NCI-H345 treated with DMSO at 0.1 percent for 48 hours (cell line): ENCODE results near the gene CELF2.

Experiments used
- DNase-seq: peaks from one replicate; lab custom pipeline; 2025; ENCODE audit not compliant: unreplicated experiment; lab: John Stamatoyannopoulos, UW

The CELF2 gene

DNA sequence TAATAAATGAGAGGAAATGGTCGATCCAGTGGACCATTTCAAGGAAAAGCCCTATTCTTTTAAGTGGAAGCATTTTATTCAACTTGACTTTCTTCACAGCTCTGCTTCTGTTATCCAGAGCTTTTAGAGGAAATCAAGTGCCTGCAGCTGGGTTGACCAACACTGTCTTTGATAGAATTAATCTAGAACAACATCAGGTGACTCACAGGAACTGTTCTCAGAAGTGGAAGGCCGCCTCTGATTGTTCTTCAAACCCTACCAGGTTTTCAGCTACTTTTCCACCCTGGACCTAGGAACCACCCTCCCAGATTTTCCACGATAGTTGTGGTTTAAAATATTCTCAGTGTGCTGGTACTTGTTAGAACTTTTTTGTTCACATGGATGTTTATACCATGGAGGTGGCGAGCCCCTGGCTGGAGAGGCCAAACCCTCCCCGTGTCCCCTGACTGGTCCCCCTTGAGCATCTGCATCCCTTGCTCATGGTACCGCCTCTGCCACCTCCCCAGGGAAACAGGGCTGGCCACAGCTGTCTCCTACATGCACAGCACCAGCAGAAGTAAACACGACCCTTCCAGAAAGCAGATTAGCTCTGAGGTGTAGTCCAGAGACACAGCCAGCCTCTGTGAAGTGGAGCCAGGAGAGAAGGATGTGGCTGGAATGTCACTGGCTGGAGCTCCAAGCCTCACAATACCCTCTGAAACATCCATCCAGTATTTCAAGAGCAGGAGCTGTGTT, 300.4 kb downstream of the CELF2 start:
- no peak for DNase-seq

DNA sequence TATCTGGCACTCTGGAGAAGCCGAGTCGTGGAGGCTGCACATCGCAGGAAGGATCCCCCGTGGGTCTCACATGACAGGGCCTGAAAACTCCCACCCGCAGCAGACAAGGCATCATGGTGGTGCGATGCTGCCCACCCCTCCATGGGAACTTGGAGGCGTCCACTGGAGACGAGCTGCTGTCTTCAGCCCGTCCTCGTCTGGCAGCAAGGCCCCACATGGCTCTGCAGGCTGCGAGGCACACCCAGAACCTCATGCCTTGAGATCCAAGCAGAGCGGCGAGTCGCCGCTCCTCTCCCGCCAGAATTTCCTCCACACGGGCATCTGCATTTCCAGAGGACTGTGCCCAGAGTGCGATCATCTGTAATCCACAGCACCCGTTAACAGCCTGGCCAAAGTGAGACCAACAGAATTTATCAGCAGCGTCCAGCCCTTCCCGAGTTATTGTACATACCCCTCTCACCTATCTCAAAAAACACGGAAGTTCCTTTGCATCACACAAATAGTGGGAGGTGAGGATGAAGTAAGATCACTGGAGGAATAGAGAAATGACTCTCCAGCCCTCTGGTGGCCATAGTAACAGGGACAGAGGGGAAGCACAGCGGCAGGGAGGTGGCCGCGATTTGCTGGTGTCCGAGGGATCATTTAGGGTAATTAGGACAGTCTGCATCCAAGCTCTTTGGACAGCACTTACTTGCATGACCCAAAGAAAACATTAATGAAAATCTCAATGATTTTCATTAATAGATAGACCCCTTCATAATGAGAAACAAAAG, 301.3 kb downstream of the CELF2 start:
- no peak for DNase-seq

DNA sequence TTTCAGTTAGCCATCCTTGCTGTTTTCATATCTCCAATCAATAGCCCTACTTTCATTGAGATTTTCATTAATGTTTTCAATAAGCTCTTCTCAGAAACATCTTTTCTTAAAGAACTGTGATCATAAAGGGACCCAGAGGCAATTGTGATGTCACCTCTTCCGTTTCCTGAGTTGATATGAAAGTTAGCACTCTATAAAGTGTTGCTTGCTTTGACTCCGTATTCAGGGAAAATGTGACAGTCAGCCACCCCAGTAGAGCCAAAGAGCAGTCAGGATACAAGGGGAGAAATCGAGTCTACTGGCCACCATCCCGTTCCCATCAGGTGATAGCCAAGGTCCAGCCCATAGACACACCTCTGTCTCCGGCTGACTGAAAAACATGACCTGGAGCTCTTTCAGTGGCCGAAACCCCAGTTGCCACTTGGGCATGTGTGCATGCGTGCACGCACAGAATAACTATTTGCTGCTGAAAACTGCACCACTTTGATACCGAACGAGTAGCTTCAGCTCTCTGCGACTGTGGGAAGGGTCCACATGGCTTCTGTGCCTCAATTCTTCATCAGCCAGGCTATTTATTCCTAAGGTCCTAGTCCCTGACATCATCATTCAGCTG, 302.4 kb downstream of the CELF2 start:
- DNase-seq: no peak

DNA sequence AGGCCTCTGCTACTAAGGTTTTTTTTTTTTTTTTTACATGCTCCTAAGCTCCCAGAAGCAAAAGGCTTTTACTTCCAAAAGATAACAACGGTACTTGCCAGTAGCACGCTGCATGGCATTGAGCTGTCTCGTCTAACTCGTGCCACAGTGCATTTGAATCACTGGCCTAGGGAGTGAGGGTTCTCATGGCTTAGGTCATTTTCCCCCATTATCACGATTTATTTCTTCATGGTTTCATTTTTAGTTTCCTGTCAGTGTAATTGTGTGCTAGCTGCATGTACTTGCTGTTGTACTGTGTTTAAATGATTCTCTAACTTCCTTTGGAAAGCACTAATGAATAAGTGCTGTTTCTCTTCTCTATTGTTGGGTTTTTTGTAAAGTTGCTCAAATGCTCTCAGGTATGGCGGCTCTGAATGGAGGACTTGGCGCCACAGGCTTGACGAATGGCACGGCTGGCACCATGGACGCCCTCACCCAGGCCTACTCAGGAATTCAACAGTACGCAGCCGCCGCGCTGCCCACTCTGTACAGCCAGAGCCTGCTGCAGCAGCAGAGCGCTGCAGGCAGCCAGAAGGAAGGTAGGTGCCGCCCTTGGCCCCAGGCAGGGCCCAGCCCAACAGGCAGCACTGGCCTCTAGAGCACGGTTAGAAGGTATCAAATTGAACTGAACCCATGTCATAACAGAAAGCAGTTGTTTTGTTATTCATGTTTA, 303.3 kb downstream of the CELF2 start:
- DNase-seq: no peak

DNA sequence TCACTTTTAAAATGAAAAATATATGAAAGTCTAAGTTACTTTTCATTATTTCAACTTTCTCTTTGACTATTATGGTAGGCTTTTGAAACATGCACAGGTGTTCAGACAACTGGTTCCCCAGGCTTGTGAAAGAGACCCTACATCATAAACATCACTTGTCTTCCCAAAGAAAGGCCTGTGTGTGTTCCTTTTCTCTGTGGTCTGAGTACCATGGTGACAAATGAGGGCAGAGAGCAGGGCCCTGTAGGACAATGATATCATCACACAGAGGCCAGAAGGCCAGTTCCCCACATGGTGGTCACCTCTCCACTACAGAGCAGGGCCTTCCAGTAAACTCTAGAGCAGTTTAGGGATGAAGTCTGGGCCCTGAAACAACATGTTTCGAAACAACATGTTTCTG, 305.0 kb downstream of the CELF2 start:
- no peak for DNase-seq

DNA sequence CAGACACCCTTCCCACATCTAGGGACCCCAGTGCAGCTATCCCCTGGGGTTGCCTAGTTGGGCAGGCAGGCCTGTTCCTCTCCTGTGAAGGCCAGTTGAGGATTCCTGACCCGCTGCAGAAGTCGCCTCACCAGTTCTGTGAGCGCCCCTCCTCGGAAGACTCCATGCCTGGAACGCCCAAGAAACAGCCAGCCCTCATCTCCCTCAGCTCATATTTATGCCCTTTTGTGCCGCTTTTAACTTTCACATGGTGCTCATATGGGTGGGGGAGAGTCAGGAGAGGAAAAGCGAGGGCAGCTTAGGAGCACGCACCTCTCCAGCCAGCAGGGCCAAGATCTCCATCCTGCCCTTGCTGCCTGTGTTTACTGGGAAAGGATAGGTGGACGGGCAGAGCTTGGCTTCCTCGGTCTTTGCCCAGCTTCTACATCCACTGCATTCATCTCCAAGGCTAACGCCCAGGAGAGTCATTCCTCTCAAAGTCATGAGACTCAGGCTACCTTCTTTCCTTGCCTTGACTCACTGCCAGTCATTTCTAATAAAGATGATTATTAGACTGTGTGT, 307.2 kb downstream of the CELF2 start:
- no peak for DNase-seq

DNA sequence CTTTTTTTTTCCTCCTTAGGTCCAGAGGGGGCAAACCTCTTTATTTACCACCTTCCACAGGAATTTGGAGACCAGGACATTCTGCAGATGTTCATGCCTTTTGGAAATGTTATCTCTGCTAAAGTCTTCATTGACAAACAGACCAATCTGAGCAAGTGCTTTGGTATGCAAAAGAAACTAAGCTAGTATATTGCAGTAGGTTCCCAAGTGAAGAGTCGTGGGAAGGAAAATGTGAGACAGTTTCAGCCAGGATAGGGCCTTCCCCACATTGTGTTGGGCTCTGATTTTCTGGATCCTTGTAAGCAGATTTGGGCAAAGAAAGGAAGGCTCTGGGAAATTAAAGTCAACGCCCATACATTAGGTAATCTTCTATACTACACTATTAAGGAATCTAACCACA, 308.1 kb downstream of the CELF2 start:
- no peak for DNase-seq

DNA sequence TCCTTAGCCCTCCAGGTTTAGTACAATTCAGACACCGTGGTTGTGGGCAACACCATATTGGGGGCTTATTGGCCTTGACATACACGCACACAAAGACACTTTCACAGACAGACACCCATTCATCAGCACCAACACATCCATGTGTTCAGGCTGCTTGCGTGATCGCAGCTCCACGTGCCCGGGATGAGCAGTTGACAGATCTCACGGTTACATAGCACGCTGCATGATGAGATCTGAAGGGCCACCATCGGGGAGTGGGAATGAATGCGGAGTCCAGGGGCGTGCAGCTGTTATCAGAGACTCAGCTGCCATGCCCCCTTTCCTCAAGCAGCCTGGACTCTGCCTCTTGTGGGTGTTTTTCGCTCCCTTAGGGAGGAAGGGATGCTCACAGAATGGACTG, 308.6 kb downstream of the CELF2 start:
- DNase-seq: no peak

DNA sequence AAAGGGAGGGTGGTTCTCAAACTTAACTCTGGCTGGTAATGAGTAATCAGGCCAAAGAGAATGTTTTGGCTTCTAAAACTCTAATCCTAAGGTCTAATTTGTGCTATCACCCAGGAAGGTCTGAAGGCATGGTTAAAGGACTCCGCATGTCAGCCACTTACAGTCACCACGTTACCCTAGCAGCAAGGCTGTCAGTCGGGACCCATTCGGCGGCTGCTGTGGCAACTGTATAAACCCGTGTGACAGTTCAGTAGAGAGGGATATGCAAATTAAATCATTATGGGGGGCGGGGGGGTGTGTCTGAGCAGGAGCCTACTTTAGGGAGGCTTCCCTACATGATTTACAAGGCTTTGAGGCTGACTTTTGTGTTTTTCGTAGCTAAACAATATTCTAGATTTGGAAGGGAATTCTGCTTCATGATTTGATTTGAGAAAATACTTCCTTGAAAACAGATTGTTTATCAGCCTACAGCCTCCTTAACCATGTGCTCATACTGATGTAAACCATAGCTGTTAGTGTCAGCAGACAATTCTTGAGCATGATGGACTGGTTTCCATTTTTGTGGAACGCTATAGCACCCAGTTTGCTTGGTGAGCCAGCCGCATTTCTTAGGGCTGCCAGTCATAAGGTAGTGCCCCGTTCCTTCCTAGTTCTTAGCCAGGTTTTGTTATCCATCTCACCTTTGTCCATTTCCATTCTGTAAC, 309.4 kb downstream of the CELF2 start:
- no peak for DNase-seq

DNA sequence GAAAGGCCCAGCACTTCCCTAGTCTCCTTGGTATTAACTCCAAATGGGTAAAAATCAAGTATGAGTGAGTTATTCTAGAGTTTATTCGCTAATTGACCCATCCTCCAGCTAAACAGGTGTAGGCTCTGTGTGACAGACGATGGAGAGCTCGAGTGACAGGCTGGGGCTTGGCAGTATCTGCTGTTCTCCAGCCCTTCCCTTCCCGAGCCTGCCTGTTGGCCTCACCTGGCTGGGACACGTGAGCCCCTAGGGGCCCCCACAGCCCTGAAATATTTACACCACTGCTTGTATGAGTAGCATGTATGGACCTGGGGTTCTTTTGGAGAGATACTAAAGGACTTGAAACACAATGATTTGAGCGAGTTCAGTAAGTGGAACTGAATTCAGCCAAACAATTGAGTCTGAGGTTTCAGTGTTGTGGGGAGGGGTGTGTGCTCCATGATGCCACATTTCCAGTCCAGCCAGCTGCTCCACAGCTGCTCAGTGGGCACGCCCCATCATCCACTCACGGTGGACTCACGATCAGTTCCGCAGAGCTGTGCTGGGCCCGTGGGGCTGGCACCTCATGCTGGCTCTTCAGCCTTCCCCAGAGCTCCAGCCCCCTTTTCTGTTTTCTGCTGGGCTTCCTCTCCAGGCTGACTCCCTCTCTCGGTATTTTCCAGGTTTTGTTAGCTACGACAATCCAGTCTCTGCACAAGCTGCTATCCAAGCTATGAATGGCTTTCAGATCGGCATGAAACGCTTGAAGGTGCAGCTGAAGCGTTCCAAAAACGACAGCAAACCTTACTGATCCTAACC, 310.8 kb downstream of the CELF2 start:
- DNase-seq: peak; percentile 10

DNA sequence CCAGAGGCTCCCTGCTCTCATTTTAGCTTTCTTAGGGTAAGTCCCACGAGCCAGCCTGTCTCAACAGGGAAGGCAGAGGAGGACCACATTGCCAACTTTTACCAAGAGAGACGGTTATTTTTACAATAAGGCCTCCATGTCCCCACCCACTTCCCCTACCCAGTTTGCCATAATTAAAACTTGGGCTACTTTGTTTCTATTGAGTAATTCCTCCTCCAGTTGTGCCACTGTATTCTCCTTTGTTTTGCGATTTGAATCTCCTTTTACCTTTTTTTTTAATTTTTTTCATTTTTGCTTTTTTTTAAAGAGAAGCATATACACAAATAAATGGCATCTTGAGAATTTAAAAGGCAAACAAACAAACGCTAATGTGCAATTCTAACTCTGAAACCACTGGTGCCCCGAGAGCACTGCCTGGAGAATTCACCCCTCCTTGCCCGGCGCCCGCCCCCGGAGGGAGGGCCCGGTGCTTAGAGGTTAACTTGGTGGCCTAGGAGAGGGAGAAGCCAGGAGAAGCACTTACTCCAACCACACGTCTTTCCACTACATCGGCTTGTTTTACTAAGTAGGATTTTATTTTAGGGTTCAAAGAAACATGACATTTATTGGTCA, 311.5 kb downstream of the CELF2 start:
- DNase-seq: no peak

DNA sequence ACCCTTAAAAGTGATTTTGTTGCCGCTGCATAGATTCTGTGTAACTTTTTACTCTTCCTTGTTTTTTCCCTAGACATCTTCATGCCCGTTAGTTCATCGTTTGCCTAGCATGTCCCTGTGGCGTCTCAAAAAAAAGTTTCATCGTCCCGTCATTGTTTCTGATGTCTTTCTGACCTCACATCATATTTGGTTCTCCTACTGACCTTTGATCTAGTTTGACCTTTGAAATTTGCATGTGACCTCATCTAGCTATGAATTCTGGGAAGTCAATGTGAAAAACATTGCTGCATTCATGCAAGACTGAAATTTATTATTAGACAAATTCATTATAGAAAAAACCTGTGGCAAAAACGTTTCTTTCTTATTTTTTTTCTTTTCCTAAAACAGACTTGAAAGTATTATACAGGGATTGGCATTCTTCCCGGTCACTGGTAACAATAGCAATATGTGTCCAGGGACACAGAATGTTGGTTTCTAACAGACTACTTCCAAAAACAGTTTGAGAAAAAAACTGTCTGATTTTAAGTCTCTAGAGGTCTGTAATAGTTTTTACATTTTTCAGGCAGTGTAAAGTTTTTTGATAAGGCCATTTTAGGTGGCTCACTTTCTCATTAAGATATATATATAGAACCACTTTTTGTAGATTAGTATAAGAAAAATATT, 312.8 kb downstream of the CELF2 start:
- DNase-seq: no peak

DNA sequence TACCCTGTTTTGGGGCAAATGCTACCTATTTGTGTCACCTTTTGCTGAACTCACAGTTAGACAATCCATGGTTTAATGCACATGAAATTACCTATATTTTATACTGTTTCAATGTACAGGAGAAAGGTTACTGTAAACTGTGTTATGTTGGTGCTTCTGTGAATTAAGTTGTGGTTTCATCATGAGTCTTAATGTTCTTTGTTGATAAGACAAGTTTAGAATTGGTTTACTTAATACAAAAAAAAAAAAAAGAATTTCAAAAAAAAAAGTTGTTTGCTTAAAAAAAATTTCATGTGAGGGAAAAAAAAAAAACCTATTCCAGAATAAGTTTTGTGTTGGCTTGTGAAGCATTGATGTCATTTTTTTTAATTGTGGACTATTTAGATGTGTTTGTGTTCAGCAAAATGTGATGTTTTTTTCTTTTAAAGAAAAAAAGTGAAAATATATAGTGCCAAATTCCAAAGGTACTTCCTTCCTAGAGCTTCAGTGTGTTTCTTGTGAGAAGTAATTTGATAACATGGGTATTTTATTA, 313.4 kb downstream of the CELF2 start:
- no peak for DNase-seq

DNA sequence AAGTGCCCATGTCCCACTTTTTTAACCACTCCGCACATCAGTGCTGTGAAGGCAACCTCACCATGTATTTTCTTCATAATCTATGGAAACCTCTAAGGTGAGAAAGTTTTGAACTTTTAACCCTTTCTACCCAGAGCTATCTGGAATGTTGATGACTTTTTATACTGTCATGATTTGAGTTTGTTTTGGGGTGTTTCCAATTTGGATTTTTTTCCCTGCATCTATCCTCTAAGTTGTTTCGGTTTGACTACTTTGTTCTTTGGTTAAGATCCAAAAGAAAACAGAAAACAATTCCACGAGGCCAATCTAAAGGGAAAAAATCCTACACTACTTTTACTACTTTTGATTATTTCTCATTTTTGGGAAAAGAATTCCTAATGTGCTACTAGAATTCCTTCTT, 314.1 kb downstream of the CELF2 start:
- DNase-seq: no peak

DNA sequence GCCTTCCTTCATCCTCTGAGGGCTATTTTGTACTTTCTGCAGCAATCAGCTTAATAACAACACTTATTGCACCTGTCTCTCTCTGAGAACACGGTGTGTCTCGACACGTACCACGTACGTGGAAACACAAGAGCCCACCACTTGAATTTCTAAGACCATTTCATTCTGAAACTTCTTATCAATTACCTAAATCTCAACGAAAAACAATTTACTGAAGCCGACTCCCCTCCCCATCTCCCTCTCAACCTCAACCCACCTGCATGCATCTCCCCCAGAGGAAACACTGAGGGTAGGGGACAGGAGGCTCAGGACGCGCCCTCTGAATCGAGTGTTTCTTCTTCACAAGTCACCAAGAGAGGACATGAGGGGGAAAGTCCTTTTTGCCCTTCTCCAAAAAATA, 315.2 kb downstream of the CELF2 start:
- DNase-seq: no peak

DNA sequence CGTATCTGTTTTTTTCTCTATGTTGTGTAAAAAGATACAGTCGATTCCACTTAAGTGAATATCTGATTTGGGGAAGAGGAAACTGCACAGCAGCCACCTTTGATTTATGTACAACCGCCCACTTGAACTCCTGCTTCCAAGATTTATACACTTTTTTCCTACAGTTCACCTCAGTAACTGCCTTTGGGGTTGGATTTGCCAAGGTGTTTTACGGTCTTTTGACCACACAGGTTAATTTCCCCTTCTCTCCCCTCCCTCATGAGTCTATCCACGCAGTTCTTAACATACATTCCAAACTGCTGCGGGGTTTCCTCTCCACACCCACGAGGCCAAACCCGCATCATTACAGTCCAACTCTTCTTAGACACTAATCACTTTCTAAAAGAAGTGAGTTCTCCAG, 316.8 kb downstream of the CELF2 start:
- no peak for DNase-seq

DNA sequence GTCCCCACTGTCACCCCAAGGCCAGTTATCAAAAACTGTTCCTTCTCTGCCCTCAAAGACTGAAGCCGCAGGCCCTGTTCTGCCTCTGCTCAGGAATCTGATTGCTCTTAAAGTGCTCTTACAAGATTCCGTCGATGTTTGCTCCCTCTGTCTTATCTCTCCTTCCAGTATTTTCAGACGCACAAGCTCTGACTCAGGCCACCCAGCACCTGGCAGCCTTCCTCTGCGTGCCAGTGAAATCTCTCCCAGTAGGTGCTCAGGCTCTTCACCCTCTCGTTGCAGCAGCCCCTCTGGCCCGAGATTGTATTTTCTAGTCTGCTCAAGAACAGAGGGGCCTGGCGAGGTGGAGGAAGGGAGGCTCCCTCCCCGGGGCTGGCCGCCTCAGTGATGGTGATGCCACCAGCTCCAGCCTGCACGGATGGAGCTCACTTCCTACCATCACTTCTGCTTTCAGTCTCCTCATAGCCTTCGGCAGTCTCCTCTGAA, 317.5 kb downstream of the CELF2 start:
- DNase-seq: no peak

DNA sequence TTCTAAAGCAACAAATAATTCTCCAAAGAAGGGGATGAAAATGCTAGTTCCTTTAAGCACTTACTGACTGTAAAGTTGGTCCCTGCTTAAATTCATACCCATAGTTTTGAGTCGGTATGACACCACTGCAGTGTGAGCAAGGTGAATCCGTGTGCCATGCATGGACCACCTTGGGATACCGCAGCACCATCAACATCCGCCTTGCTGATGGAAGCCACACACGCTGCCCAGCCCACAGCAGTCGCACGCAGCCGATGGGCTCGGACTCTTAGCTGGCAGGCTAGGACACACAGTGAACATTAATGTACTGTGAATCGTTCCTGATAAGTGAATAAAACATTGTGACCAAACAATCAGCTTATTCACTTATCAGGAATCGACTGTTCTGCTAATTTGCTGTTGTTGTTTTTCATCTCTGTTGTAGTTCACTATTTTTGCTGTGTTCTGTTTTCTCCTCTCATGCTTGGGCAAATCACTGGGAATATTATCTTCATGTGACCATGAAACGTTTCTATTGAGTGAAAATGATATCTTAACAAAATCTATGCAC, 318.3 kb downstream of the CELF2 start:
- no peak for DNase-seq
